Erythroblast (primary cell): Measurements from ENCODE around the gene NUP93.

Source experiments
- GATA1 ChIP-seq: IDR thresholded peaks from 2 replicates; pipeline ENCODE4 v1.6.1; 2011; ENCODE audit warnings: low read depth, mild to moderate bottlenecking, control low read depth, low read length, moderate library complexity
- POLR2A ChIP-seq: IDR thresholded peaks from 2 replicates; pipeline ENCODE4 v1.6.1; 2011; ENCODE audit warnings: mild to moderate bottlenecking, low read length

DNA sequence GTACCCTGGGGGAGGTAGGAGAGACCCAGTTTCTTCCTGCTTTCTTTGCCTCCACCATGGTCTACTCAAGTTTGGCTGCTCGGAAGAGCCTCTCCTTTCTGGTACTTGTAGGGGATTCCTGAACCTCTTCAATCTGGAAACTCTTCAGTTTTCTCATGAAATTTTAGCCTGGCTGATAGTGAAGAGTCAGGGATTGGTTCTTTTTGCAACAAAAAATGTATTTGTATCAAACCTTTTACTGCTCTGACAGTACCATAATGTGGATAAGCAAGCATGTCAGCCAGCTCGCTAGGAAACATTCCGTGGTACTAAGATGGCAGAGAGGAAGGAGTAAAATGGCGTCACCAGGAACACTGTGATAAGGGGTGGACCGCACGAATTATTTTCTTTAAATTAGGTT lies 55.4 kb downstream of the NUP93 start:
- no peak for TF ChIP-seq POLR2A
- no peak for TF ChIP-seq GATA1
